ENCODE data around the gene SLC48A1.
A peak's percentile ranks its signal among the peaks of the same experiment; 100 is the strongest.

The SLC48A1 gene

GRCh38 chr12:47778881-47779280 lies 5.8 kb downstream of the SLC48A1 start:
- no peak for DNase-seq

- peak; percentile 94 for DNase-seq
Observed at GRCh38 chr12:47779301-47779942, 6.4 kb downstream of the SLC48A1 start.

GRCh38 chr12:47779943-47780504 lies 7.0 kb downstream of the SLC48A1 start:
- DNase-seq: no peak

DNA sequence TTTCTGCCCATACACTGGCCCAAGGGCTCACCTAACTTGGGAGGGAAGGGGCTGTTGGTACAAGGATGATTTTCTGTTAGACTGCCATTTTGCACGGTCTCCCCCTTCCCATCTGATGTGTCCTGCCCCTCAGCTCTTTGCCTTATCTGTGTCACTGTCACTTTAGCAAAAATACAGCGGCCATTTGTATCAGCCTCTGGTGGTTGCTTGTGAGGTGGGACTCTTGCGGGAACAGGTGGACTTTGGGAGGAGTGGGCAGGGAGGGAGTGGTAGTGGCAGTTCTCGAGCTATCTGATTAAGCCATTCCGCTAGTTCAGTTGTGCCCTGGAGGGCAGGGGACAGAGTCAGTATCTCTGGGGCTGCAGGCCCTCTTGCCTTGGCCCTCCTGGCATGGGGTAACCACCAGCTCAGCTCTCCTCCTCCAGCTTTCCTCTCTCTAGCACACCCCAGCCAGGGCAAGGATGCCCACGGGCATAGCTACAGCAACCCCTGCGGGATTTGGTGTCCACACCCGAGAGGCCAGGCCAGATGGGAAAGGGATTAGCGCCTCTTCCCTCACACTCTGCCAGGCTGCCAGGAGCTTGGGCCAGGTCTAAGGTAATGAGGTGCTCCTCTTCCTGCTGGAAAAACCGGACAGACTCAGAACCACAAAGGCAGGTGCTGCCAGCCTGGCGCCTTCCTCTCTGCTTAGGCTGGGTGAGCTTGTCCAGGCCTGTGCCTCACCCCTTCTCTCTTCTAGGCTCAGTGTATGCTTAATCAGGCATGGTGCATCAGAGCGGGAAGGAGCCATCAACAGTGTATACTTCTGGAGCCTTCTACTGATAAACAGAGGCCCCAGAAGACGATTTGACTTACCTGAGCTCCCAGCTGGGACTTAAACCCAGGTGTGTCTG lies 8.7 kb downstream of the SLC48A1 start:
- DNase-seq: no peak

GRCh38 chr12:47782372-47782770 lies 9.3 kb downstream of the SLC48A1 start:
- DNase-seq: no peak

DNA sequence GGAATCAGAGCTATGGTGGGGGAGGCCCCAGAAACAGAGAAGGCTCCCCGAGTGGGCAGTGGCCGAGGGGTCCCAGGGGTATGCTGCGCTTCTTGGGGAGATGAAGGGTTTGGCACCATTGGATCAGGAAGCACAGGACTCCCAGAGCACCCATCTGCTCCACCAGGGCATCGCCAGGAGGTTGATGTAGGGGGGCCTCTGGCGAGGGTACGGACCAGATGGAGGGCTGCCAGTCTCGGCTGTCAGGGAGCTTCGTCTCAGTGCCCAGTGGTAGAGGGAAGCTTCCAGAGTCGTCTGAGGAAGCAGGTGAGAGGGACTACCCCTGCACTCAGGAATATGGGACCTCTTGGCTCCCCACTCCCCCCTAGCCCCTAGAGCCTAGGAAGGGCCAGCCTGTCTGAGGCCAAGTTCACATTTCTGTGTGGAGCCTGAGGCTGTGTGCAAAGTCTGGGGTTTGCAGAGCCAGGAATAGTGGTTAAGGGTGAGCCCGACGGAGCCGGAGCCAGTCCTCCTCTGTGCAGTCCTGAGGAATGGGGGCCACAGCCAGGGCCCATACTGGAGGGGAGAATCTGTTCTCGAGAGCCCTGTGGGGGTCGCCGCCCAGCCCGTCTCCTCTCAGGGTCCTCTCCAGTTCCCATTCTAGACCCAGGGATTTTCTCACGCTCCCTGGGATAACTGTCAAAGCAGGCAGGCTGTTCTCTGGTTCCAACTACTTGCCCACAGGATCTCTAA lies 10.2 kb downstream of the SLC48A1 start:
- DNase-seq: no peak

- no peak for DNase-seq
Observed at GRCh38 chr12:47783821-47784819, 11.1 kb downstream of the SLC48A1 start.

DNA sequence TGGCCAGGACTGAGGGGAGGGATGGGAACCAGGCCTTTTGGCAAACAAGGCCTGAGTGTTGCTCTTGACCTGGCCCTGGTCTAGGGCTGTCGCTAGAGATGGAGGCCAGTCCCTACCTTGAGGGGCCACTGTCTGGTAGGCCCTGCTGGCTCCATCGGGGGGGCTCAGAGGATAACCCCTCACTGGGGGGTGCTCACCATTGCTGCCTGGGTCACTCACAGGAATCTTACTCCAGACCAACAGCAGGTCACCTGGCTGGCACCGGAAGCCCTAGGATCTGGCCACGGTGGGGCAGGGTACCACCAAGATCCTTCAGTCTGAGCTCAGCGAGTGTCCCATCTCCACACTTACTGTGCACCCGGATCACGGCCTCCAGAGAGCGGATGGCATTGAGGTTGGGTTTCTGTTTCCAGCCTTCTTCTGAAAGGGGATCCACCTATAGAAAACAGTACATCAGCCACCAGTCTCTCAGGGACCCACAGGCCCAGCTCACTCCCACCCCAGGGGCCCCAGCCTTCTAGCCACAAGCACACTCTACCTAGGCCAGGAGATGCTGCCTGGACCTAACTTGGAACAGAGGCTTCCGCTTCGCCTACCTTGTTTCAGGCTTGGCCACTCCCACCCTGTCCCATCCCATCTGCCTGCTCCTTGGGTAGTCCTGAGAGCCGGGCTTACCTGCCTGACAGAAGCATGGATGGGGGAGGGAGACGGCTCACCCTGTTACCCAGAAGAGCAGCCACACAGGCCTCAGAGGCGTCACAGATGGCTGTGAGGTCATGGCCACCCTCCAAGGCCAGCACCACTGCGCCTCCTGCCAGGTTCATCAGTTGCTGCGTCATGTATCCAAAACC lies 12.2 kb downstream of the SLC48A1 start:
- no peak for DNase-seq

- no peak for DNase-seq
Observed at GRCh38 chr12:47785887-47786661, 13.0 kb downstream of the SLC48A1 start.

- DNase-seq: no peak
Observed at GRCh38 chr12:47786662-47787280, 13.7 kb downstream of the SLC48A1 start.

GRCh38 chr12:47787596-47788319 lies 14.7 kb downstream of the SLC48A1 start:
- DNase-seq: no peak

GRCh38 chr12:47789141-47789540 lies 16.1 kb downstream of the SLC48A1 start:
- no peak for DNase-seq

GRCh38 chr12:47789712-47790489 lies 16.9 kb downstream of the SLC48A1 start:
- DNase-seq: no peak

DNA sequence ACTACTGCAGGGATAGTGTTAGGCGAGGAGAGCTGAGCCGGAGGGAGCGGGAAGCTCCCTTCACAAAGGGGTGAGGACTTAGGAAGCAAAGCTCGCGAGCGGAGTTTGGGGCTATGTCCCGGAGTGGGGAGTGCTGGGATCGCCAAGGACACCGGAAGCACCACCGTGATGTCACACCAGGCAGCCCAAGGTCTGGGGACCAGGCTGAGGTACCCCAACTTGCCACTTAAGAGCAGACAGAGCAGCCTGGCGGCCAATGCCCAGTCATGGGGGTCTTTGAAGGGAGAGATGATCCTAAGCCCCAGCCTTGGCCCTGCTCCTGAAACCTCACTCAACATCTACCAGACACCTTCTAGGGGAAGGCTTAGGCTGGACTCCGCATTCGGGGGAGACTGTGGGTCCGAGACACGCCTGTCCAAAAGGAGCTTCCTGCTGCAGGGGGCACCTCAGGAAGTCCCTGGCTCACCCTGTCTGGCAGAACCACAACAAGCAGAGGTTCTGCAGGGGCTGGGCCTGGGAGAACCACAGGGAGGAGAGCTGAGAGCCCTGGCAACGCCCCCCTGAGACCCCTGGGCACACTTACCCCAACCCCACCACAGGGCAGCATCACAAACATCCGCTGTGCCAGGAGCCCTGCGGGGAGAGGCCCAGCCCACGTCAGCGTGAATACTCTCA lies 17.8 kb downstream of the SLC48A1 start:
- DNase-seq: no peak

DNA sequence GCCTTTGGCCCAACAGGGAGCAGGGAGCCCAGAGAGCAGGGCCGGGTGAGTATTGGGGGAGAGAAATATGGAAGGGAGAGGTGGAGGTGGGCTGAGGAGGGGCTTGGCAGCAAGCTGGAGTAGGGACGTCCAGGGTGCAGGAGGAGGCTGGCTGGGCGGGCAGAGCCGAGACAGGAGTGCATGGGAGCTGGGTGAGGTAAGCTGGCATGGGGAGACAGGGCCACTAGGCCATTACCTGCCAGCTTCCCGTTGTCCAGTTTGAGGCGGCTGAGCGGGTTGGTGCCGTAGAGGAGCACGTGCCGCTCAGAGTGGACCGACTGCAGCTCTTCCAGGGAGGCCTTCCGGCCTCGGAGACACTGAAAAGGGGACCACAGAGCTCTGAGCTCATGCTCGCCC lies 18.3 kb downstream of the SLC48A1 start:
- no peak for DNase-seq

- DNase-seq: no peak
Observed at GRCh38 chr12:47791874-47792273, 18.8 kb downstream of the SLC48A1 start.

DNA sequence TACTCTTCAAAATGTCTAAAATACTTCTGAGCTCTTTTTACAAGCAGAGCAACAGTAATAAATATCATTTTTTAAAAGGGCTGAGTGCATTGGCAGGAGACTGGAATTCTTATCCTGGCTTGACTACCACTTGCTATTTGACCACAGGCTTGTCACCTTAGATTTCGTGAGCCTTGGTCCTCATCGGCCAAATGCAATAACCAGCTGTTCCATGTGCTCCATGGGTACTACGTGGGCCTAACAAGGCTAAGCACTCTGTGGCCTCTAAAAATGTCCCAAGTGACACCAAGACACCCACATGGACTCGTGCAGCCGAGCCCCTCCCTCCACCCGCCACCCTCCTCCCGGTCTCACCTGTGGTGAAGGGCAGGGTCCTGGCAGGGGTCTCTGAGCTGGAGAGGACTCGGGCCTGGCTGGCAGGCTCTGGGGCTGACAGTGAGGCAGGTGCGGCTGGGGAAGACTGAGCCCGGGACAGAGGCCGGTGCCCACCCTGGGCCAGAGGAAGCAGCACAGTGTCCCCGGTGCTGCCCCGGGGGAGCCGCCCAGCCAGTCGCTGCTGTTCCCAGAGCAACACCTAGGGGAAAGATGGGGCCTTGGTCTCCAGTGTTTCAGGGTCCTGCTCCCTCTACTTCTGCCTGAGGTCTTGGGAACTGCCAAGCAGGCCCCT lies 20.1 kb downstream of the SLC48A1 start:
- DNase-seq: no peak

Measured in CD4-positive, alpha-beta T cell treated with Interleukin-6 for 4 hours (primary cell).